ENCODE results near the gene NMNAT3.

DNA sequence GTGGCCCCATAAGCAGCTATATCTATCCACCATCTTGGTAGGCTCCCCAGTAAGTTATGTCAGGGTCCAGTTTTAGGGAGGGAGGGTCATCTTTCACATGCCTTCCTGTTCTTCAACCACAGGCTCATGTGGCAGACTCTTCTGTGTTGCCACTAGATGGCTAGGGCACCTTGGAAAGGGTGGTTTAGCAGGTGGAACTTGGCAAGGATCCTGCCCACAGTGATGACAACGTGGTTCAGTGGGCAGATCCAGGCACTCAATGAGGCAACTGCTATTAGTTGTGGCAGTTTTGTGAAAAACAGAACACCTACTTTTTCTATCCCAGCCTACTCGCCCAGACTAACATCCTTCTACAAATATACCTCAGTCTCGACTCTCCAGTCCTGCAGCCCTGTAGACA, 131.0 kb downstream of the NMNAT3 start:
- TF ChIP-seq ZNF565 (CRISPR knock-in tag; conservative IDR thresholded peaks at IDR 0.05; ENCODE audit: low read depth) (no peak), OSR1 (CRISPR knock-in tag; IDR thresholded peaks at IDR 0.05) (no peak), TCF4 (CRISPR knock-in tag; IDR thresholded peaks at IDR 0.05; ENCODE audit: borderline replicate concordance) (no peak), ESRRG (CRISPR knock-in tag; IDR thresholded peaks at IDR 0.05) (no peak), PPARA (CRISPR knock-in tag; IDR thresholded peaks at IDR 0.05; ENCODE audit: borderline replicate concordance) (no peak), BACH2 (CRISPR knock-in tag; IDR thresholded peaks at IDR 0.05; ENCODE audit: borderline replicate concordance) (no peak), TOX (CRISPR knock-in tag; IDR thresholded peaks at IDR 0.05; ENCODE audit: borderline replicate concordance) (no peak), RARB (CRISPR knock-in tag; IDR thresholded peaks at IDR 0.05) (no peak), ZFP3 (CRISPR knock-in tag; IDR thresholded peaks at IDR 0.05) (no peak)
- TF ChIP-seq, protein P1, sequence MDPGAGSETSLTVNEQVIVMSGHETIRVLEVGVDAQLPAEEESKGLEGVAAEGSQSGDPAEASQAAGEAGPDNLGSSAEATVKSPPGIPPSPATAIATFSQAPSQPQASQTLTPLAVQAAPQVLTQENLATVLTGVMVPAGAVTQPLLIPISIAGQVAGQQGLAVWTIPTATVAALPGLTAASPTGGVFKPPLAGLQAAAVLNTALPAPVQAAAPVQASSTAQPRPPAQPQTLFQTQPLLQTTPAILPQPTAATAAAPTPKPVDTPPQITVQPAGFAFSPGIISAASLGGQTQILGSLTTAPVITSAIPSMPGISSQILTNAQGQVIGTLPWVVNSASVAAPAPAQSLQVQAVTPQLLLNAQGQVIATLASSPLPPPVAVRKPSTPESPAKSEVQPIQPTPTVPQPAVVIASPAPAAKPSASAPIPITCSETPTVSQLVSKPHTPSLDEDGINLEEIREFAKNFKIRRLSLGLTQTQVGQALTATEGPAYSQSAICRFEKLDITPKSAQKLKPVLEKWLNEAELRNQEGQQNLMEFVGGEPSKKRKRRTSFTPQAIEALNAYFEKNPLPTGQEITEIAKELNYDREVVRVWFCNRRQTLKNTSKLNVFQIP (CRISPR knock-in tag; IDR thresholded peaks at IDR 0.05; ENCODE audit: borderline replicate concordance, low read depth), result no peak
- TF ChIP-seq, protein P2, sequence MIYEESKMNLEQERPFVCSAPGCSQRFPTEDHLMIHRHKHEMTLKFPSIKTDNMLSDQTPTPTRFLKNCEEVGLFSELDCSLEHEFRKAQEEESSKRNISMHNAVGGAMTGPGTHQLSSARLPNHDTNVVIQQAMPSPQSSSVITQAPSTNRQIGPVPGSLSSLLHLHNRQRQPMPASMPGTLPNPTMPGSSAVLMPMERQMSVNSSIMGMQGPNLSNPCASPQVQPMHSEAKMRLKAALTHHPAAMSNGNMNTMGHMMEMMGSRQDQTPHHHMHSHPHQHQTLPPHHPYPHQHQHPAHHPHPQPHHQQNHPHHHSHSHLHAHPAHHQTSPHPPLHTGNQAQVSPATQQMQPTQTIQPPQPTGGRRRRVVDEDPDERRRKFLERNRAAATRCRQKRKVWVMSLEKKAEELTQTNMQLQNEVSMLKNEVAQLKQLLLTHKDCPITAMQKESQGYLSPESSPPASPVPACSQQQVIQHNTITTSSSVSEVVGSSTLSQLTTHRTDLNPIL (CRISPR knock-in tag; IDR thresholded peaks at IDR 0.05; ENCODE audit: low read depth), result no peak
- TF ChIP-seq, protein P3, sequence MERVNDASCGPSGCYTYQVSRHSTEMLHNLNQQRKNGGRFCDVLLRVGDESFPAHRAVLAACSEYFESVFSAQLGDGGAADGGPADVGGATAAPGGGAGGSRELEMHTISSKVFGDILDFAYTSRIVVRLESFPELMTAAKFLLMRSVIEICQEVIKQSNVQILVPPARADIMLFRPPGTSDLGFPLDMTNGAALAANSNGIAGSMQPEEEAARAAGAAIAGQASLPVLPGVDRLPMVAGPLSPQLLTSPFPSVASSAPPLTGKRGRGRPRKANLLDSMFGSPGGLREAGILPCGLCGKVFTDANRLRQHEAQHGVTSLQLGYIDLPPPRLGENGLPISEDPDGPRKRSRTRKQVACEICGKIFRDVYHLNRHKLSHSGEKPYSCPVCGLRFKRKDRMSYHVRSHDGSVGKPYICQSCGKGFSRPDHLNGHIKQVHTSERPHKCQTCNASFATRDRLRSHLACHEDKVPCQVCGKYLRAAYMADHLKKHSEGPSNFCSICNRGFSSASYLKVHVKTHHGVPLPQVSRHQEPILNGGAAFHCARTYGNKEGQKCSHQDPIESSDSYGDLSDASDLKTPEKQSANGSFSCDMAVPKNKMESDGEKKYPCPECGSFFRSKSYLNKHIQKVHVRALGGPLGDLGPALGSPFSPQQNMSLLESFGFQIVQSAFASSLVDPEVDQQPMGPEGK (CRISPR knock-in tag; IDR thresholded peaks at IDR 0.05; ENCODE audit: borderline replicate concordance), result no peak

All from SK-N-SH treated with all-trans-retinoic acid at 6 μM for 48 hours (cell line).